GM20431 (cell line): ENCODE measurements around the gene TBCD.

ENCODE experiments used
- in situ Hi-C: fragments of 300-500 bp; cut with MseI, MboI; formaldehyde crosslinking; loops from one replicate; pipeline ENCODE4 v1.15.0; 2020; ENCODE audit warnings: low sequenced_read_pairs; ENCODE audit not compliant: unreplicated experiment

The TBCD gene

DNA sequence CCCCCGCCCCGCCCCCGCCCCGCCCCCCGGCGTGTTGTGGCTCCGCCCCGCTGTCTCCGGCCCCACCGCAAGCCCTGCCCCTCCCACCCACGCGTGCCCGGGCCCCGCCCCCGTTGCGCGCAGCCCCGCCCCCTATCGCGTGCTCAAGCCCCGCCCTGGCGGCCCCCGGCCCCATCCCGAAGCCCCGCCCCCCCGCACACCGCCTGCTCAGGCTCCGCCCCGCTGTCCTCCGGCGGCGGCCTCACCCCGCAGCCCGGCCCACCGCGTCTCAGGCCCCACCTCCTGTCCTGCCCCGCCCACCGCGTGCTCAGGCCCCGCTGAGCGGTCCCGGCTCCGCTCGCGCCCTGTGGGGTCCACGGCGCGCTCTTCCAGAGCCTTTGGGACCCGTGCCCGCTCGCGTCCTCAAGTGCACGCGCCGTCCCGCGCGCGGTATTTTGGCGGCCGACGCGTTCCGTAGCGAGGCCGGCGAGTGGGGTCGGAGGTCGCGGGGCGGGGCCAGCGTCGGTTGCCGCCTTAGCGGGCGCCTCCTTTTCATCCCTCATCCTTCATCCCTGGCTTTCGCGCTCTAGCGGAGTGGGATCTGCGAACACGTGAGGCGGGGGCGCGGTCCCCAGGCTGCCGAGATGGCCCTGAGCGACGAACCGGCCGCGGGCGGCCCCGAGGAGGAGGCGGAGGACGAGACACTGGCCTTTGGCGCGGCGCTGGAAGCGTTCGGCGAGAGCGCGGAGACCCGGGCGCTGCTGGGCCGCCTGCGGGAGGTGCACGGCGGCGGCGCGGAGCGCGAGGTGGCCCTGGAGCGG, at the start of gene TBCD:
TBCD (plus strand) TSS at position 495 of the 800 bp plus-strand sequence; CDS start at position 624, 129 bp downstream.
- in situ Hi-C loops: no loop called here

DNA sequence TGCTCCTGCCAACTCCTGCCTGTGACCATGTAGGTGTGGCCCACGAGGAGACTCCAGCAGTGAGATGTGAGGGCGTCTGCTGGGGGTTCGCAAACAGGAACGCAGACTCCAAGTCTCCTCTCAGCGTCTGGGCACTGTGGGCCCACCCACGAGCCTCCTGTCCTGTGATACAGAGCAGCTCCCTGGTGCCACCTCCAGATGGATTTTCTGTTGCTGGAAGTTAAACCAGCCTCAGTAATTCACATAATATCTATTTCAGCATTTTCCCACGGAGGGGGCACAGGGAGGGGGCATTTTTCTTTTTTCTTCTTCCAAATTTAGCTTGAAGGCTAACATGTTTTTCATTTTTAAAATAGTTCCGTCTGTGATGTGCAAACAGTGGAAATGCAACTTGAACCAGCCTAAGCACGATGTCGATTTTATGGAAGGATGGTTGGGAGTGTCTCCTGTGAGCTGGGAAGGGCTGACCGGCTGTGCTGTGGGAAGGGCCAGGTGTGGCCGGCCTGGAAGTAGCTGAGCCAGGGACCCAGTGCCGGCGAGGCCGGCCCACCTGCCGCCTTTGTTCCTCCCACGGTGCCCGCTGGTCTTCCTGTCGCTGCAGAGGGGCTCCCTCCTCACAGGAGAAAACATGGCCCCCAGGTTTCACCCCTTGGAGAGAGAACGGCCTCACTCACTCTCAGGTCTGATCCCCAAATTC, 49.5 kb upstream of the TBCD start:
- in situ Hi-C loops: no loop called here

DNA sequence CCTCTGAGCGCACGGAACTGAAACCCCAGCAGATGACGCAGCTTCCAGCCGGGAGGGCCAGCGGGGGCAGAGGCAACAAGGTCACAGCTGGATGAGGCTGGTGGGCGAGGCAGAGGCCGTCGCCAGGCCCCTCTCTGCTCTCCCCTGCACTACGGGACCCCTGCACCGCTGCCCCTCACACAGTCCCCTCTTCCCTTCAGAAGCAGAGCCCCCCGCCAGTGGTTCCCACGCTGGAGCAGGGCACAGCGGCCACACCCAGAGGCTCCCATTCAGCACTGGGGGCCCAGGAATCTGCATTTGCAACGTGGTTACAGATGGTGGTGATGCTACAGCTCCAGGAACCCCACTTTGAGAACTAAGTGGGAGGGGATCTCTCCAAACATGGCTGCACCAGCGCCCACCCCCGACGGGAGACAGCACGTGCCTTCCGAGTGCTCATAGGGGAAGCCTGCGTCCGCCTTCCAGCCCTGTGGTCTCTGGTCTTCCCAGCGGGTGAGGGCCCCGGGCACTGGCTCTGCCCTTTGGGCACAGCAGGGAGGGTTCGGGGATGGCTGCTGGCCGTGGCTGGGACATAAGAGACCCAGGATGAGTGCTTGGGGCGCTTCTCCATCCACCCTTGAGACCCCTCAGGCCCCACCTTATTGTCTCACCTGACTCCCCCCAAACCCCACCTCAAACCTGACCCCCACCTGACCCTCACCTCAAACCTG, 48.7 kb upstream of the TBCD start:
- in situ Hi-C loops: no loop called here

DNA sequence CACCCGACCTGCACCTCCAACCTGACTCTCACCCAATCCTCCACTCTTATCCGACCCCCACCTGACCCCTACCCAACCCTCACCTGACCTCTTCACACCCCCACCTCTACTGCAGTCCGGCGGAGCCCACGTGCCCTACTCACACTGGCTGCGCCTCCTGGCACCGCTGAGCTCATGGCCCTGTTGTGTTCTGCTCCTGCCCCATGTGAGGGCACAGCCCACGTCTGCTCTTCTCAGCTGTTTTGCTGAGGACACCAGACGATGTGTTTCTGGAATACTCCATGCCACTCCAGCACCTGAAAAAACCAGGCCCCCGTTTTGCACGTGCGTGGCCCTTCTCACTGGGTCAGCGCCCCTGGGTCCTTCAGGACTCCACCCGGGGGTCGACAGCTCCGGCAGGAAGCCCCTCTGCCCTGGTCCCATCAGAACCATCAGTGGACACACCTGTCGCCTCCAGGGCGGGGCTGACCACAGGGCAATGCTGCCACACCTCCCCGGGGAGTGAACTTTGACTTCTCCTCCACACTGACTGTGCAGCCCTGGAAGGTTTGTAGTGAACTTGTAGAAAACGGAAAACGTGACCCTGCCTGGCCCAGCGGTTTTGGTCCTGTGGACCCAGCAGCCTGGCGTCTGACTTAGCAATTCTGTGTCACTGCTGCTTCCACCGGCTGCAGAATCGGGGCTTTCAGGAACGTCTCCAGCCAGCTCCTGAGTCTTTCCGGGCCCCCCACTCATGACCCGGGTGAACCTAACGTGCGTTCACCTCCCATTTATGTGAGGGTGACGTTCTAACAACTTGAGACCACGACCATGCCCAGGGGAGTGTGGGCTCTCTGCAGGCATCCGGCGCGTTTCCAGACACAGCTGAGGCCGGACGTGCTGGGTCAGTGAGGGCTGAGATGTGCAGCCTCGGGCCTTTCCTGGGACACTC, 47.7 kb upstream of the TBCD start:
- in situ Hi-C loops: no loop called here

DNA sequence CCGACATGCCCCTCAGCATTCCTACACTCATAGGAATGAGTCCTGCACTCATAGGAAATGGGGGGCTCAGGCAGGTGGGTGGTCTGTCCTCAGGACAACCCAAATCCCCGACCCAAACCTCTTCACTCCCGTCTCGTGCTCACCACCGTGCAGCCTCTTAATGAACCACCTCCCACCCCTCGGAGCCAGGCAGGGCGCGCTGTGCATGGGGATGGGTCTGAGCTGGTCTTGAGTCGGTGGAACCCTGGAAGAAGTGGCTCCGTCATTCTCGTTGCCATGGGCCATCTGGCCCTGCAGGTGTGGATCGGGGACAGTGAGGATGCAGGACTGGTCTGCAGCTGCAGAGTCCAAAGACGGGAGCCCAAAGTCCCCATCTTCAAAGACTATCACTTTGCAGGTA, 47.0 kb upstream of the TBCD start:
- in situ Hi-C loops: no loop called here

DNA sequence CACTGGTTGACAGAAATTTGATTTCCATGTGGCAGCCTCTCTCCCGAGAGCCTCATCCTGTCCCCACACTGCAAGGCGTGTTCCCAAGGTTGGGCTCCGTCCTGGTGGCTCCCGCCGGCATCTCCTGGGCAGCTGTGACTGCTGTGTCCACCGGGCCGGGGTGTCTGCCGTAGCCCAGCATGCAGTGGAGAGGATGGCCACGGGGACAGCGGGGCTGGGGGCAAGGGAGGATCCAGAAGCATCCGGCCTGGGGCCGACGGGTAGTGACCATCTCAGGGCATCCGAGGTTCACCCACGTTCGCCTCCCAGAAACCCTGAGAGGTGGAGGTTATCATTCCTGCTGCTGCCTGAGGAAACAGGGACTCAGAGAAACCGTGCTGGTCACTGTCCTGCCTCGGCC, 46.1 kb upstream of the TBCD start:
- in situ Hi-C loops: no loop called here

DNA sequence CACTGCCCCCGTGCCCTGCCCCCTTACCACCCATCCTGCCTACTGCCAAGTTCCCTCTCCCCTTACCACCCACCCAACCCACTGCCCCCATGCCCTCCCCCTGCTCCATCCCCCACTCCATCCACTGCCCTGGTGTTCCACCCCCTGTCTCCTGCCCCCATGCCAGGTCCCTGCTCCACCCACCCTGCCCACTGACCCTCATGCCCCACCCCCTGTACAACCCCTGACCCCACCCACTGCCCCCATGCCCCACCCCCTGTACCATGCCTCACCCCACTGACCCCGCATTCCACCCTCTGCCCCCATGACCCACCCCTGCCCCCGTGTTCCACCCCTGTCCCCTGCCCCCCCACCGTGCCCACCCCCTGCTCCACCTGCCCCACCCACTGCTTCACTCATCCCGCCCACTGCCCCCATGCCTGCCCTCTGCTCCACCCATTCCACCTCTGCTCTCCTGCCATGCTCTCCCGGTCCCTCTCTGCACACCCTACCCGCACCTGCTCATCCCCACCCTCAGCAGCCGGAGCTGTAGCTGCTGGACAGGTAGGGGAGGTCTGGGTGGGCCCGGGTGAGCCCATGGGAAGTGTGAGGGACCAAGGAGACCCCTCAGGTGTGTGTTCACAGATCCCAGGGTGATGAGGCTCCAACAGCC, 42.7 kb upstream of the TBCD start:
- in situ Hi-C loops: no loop called here

DNA sequence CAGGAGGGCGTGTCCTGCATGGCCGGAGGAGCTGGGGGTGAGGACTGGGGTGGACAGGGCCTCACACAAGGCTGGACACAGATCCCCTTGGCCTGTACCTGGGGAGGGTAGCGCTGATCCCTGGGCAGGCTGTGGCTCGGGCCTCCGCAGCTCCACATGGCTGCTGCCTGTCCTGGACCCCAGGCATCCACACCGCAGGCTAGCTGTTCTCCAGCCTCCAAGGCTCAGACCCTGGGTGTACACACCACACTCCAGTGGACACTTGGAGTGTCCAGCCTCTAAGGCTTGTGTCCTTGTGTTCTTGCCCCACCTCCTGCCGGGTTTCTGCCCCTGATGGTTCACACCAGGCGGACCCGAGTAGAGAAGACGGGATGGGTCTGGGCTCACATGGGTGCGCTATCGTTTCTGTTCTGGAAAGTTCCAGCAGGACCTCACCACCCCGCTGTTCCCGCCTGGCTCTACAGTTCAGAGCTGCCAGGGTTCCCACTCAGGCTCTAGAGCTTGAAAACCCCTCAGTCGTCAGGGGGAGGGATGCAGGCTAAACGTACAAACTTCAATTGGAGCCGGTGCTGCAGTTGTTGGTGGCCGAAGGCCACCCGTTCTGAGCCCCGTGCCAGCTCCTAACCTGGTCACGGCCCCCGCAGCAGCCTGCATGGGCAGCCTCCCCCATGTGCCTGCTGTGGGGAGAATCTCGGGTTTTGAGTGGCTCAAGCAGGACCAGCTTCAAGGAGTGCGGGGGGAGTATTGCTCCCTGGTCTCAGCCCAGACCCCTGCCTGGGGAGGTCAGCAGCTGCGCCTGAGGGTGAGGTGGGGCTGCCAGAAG, 42.0 kb upstream of the TBCD start:
- in situ Hi-C loops: no loop called here

DNA sequence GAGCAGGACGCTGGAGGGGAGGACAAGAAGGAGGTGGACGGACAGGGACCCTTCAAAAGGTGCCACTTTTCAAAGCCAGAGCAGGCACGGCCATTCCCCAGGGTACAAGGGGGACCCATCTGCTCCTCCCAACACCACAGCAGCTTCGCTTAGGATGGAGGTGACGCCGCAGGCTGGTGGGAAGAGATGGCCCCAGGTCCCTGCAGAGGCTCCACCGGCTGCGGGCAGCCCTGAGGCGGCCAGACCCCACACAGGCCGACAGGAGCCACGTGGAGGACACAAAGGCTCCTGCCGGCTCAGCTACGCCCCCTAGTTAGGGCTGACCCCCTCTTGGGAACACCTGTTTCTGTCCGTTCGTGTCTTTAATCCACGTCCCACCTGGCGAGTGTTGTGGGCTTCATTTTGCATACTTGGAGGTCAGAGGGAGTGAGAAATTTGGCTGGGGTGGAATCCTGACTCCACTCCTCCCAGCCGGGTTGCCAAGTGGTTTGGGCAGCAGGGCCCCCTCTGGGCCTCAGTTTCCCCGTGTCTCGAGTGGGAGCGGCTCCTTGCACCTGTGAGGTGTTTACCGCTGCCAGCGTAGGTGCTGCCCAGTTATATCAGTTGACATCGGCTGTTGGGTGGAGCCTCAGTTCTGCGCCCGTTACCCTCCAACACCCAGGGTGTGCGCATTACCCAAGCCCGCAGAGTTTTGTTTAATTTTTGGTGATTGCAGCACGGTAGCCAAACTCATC, 41.2 kb upstream of the TBCD start:
- in situ Hi-C loops: no loop called here

DNA sequence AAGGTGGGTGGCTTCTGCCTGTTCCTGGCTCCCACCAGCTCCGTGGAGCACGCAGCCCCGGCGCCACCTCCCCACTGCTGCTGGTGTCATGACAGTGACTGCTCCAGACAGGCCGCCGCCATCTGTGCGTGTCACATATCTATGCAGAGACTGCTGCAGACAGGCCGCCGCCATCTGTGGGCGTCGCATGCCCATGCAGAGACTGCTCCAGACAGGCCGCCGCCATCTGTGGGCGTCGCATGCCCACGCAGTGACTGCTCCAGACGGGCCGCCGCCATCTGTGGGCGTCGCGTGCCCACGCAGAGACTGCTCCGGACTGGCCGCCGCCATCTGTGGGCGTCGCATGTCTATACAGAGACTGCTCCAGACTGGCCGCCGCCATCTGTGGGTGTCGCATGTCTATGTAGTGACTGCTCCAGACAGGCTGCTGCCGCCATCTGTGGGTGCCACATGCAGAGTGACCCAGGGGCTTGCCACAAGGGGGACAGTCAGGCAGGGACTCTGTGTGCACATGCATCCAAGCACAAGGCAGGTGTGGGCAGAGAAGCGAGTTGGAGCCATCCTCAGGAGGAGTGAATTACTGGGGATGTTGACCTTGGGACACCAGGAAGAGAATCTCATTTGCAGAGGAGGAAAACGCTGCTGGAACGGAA, 38.7 kb upstream of the TBCD start:
- in situ Hi-C loops: no loop called here

DNA sequence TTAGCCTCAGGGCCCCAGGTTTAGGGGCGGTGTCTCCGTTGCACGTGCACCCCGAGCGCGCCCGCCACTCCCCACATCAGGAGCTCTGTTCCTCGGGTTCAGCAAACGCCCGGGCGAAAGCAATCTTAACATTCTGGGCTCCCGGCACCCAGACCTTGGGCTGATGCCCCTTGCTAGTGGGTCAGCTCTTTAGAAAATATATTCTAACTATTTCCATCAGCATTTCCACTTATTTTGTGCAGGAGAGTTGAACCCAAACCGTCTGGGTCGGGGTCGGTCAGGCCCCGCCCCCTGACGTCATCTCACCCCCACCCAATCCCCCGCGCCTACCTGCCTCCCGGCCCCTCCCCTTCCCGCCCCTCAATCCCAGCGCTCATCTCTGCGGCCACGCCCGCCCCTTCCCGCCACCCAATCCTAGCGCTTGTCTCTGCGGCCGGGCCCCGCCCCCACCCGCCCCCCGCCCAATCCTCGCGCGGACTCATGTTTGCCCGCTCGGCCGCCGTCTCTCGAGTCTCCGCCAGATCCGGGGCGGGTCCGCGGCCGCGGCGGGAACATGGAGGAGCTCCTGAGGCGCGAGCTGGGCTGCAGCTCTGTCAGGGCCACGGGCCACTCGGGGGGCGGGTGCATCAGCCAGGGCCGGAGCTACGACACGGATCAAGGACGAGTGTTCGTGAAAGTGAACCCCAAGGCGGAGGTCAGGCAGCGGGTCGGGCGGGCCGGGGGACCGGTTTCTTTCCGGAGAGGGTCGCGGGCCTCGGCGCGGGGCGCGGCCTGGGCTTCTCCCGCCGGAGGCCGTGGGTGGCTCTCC, 35.5 kb upstream of the TBCD start, which contains the start of gene FN3KRP:
FN3KRP (plus strand) TSS at position 504 of the 808 bp plus-strand sequence; CDS start at position 554, 50 bp downstream.
- in situ Hi-C loops: no loop called here

DNA sequence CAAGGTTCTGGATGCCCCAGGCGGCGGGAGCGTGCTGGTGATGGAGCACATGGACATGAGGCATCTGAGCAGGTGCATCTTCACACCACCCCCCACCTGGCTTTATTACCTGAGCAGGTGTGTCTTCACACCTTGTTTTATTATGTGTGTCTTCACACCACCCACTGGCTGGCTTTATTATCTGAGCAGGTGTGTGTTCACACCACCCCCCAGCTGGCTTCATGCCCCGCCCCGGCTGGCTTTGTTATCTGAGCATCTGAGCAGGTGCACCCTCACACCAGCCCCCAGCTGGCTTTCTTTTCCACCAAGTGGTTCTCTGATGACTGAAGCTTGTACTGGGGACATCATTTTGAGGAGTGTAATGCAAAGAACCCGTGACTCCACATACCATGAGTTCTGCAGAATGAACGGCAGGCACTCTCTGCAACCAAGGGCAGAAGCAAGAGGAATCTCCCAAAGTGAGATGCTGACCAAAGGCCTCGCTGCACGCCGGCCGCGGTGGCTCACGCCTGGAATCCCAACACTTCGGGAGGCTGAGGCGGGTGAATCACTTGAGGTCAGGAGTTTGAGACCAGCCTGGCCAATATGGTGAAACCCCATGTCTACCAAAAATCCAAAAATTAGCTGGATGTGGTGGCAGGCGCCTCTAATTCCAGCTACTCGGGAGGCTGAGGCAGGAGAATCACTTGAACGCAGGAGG, 32.7 kb upstream of the TBCD start:
- in situ Hi-C loops: no loop called here

DNA sequence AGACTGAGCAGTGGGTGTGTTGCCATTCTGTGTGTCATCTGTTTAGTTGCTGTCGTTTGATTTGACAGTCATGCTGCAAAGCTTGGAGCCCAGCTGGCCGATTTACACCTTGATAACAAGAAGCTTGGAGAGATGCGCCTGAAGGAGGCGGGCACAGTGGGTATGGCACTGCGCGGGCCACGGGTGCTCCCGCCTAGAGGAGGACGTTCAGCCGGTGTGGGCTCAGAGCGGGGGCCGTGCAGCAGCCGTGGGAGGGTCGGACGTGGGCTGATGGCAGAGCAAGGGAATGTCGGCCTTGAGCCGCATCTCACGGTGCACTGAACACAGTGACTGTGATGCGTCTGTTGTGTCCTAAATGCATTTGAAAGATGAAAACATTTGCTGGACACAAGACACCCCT, 31.7 kb upstream of the TBCD start:
- in situ Hi-C loops: no loop called here

DNA sequence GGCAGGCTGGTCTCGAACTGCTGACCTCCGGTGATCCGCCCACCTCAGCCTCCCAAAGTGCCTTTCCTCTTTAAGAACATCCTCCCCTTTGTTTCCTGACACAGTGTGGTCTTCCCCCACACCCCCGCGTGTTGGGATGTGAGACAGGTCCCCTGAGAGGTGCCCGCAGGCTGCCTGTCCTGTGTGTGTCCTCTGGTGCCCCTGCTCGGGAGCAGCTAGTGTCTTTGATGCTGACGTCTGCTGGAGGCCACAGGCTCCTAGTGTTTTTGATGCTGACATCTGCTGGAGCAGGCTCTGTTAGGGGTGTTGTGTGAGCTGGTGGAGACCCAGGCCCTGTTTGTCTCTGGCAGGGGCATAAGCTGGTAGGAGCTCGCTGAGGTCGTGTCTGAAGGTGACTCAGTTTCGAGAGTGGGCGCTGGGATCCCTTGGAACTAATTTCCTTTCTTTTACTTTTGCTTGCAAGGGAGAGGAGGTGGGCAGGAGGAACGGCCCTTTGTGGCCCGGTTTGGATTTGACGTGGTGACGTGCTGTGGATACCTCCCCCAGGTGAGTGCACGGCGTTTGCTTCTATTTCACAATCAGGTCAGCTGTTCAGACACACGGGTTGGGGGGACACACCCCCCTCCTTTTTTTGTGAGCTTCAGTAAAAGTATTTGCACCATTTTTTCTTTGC, 29.4 kb upstream of the TBCD start:
- in situ Hi-C loops: no loop called here

DNA sequence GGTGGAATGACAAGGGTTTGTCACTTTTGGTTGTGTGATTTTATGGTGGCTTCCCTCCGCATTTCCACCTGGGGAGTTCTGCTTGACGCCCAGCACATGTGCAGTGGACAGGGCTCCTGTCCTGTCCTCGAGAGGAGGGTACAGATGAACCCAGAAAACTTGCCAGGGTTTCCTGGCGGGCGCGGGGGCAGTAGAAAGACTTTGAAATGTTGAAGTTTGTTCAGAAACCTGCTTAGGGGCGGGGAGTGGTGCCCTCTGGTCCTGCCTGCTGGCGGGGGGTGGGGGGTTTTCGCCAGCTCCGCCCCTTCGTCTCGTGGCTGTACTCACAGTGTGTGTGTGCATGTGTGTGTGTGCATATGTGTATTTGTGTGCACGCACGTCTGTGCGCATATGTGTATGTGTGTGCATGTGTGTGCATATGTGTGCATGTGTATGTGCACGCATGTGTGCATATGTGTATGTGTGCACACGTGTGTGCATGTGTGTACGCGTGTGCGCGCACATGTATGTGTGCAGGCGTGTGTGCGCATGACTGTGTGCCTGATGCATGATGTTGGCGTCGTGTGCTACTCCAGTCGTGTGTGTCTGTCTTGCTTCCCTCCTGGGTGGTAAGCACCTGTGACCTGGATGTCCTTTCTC, 28.6 kb upstream of the TBCD start:
- in situ Hi-C loops: no loop called here
